Epidermal melanocyte (primary cell): ENCODE measurements around the gene SUCNR1.
A peak's percentile ranks its signal among the peaks of the same experiment; 100 is the strongest.
"Not testable (repeated sequence)": the region's sequence is repeated elsewhere in the genome, so short reads cannot be mapped to it uniquely, and the experiment has no call there.

ENCODE experiments used
- DNase-seq: peaks from one replicate; pipeline ENCODE4 v3.0.0; 2011; ENCODE audit warnings: low spot score; ENCODE audit not compliant: insufficient read length

SUCNR1 gene

DNA sequence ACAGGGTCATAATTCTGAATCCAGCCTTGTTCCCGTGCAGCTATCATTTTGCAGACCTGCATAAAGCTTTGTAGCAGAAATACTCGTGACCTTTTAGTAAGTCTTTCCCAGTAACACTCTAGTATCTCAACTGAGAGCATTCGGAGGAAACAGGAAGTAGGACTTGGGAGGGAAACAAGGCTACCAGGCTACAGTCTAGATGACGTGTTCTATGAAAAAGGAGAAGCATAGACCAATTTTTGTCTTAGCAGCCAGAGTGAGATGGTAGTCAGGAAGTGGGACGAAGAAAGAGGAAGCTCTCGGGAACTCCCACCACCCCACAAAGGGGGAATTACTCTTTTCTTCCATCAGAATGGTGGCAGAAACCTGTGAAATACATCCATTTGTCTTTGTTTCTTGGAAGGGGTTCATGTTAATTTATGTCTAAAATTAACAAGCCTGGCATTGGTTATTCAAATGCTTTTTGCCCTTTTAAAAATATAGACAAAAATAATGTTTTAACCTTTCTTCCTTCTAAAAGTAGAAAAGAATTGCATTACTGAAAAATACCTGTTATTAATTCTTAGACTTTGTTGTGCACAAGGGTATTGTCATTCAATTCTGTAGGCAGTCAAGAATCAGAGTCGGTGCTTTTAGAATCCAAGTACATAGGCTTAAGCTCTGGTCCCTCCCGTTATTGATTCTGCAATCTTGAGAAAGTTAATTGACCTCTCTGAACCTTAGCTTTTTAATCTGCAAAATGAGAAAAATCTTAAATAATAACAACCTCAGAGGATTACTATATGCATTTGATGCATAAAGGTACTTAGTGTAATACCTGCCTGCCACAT, 1.6 kb upstream of the SUCNR1 start:
- peak; percentile 20 for DNase-seq

DNA sequence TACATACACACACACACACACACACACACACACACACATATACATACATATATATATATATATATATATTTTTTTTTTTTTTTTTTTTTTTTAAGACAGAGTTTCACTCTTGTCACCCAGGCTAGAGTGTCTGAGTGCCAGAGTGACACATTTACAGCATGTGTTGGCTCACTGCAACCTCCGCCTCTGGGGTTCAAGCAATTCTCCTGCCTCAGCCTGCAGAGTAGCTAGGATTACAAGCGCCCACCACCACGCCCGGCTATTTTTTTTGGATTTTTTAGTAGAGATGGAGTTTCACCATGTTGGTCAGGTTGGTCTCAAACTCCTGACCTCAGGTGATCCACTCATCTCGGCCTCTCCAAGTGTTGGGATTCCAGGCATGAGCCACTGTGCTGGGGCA, 636 bp downstream of the SUCNR1 start:
- DNase-seq = not testable (repeated sequence)

DNA sequence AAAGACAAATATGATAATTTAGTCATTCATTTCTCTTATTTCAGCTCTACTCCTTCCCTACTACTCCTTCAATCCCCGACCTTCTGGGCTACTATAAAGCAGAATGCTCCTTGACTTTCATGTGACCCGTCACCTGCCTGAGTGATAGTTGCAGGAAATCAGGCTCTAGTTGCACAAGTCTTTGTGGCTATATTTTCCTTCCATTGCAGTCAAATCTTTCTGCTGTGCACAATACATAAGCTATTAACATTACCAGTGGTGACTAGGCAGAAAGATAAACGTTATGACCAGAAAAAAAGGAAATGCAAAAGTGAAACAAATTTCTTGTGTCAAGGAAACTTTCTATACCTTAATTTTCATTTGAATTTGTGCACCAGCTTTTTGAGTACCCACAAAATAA, 2.3 kb downstream of the SUCNR1 start:
- DNase-seq = no peak

DNA sequence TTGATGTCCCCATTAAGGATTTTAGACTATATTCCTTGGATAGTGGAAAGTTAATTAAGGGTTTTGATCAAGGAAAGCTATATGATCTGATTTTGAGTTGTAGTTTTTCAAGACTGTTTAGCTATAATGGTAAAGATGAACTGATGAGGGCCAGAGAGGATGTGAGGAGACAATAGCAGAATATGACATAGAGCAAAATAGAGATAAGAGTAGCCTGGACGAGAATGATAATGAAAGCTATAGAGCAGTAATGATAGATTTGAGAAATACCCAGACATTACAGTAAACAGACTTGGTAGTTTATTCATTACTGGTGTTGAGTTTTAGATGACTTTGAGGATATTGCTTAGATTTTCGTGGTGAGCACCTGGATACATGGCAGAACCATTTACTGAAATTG, 3.8 kb downstream of the SUCNR1 start:
- no peak for DNase-seq

DNA sequence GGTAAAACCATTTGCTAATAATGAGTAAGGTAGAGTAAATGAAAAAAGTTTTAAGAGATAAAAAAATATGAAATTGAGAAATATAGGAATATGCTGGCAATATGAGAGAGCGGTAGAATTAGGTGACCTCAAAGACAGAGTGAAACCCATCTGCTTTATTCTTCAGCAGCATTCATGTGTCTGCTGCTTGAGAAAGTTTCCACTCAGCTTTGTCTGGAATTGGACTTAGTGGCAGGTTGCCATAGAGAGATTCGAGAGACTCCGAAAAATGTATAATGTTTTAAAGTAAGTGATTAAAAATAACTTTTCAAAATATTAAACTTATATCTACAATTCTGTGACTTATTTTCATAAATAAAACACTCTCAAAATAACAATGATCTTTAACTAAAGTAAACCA, 5.0 kb downstream of the SUCNR1 start:
- DNase-seq = no peak

DNA sequence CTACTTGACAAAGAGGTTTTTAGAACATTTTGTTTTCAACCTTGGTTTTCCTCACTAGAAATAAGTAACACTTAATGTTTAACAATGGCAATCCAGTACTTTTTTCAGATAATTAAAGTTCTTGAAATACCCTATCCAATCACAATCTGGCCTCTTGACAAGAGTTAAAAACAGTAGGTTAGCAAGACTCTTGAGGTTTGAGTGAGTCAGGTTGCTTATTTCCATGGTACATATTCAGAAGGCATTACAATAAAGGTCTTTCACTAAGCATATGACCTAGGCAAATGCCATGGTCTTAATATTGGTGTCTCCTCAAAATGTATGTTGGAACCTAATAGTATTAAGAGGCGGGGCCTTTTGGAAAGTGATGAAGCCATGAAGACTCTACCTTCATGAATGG, 5.6 kb downstream of the SUCNR1 start:
- DNase-seq = no peak

DNA sequence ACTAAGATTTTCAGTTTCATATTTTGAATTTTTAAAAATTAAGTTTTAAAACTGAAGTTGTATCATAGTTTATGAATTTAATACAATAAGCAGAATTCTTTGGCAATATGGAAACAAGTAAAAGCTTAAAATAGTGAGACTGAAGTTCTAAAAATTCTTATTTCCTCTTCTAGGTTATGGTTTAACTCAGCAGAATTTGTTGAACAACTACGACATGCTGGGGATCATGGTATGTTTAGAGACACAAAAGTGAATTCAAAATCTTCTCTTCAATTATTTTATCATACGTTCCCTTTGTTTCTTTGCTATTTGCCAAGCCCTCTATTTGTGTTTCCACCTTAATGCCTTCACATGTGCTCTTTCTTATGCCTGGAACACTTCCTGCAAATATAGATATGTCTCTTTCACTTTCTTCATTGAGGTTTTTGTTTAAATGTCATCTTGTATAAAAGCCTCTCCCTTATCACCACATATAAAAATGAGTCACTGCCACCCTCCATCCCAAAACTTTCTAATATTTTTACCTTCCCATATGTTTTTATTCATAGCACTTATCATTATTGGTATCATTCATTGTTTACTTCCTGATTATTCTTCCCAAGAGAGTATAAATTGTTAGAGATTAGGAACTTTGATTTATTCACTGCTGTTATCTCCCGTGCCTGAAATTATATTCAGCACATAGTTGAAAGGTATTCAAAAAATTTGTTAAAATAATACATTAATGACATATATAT, 6.4 kb downstream of the SUCNR1 start:
- no peak for DNase-seq

DNA sequence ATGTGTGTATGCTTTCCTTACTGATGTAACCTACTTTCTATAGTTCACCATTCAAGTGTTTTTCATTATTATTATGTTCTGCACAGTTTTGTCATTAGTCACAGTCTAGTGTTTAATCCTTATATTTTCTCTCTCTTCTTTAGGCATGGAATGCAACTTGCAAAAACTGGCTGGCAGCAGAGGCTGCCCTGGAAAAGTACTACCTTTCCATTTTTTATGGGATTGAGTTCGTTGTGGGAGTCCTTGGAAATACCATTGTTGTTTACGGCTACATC, 6.9 kb downstream of the SUCNR1 start:
- no peak for DNase-seq

DNA sequence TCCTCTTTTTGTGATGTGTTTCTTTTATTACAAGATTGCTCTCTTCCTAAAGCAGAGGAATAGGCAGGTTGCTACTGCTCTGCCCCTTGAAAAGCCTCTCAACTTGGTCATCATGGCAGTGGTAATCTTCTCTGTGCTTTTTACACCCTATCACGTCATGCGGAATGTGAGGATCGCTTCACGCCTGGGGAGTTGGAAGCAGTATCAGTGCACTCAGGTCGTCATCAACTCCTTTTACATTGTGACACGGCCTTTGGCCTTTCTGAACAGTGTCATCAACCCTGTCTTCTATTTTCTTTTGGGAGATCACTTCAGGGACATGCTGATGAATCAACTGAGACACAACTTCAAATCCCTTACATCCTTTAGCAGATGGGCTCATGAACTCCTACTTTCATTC, 7.7 kb downstream of the SUCNR1 start:
- DNase-seq = no peak

DNA sequence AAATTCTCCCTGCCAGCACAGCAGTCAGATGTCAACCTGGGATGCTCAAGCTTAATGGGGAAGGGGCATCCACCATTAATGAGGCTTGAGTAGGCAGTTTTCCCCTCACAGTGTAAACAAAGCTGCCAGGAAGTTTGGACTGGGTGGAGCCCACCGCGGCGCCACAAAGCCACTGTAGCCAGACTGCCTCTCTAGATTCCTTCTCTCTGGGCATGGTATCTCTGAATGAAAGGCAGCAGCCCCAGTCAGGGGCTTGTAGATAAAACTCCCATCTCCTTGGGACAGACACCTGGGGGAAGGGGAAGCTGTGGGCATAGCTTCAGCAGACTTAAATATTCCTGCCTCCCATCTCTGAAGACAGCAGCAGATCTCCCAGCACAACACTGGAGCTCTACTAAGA, 12.0 kb downstream of the SUCNR1 start:
- DNase-seq = not testable (repeated sequence)

DNA sequence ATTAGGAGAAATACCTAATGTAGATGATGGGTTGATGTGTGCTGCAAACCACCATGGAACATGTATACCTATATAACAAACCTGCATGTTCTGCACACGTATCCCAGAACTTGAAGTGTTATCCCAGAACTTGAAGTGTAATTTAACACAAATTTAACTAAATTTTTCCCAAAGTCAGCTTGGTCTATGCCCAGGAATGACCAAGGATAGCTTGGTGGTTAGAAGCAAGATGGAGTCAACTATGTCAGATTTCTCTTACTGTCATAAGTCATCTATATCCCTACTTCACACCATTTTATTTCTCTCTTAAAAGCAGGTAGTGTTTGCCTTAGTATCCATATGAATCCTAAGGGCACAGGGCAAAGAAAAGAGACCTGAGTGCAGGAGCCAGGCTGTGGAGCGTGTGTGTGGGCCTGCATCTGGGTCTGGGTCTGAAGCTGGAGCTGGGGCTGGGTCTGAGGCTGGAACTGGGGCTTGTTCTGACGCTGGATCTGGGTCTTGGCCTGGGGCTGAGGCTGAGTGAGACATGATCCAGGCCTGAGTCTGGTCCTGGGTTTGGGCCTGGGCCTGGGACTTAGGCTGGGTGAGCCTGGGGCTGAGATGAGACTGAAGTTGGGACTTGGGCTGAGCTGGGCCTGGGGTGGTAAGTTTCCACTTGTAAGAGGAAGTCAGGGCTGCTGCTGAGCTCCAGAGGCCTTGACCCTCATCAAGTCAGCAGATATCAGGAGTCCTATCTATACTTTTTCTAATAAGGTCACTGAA, 14.2 kb downstream of the SUCNR1 start:
- DNase-seq = not testable (repeated sequence)

DNA sequence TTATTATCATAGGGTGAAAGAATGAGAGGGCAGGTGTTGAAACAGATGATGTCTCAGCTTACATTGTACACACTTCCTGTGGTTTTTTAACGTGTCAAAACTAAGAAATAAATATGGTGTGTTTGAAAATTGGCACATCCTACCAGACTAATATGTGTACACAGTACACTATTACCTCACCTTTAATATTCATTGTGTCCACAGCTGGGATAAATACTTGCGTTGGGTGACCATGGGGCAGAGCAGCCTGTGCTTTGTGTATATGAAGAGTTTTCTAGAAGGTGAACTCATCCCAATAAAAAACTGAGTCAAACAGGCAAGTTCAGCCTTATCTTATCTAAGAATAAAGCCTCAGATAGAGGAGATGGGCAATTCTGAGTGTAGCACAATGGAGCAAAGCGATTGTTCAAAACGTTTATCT, 17.3 kb downstream of the SUCNR1 start:
- no peak for DNase-seq

DNA sequence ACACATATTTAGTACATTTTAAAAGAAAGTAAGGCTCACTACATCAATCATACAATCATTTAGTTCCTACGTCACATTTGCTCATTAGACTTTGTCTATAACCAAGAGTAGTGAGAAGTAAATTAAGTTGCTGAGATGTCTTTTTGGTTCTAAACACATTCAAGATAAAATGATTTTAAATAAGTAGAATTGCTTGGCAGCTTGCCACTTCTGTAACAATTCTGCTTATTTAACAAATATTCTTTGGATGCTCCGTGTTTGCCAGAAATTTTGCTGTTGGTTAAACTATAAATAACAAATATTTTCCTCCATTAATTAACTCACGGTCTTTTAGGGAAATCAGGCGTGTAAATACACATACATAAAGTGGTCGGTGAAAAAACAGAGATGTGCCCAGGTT, 18.3 kb downstream of the SUCNR1 start:
- DNase-seq = no peak

DNA sequence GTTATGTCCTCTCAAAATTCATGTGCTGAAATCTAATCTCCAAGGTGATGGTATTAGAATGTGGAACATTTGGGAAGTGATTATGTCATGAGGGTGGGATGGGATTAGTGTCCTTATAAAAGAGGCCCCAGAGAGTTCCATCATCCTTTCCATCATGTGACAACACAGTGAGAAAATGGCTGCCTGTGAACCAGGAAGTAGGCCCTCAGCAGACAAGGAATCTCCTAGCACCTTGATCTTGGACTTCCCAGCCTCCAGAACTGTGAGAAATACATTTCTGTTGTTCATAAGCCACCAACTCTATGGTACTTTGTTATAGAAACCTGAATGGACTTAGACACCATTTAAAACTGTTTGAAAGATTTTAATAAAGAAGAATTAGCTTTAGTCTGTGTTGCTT, 20.8 kb downstream of the SUCNR1 start:
- no peak for DNase-seq

DNA sequence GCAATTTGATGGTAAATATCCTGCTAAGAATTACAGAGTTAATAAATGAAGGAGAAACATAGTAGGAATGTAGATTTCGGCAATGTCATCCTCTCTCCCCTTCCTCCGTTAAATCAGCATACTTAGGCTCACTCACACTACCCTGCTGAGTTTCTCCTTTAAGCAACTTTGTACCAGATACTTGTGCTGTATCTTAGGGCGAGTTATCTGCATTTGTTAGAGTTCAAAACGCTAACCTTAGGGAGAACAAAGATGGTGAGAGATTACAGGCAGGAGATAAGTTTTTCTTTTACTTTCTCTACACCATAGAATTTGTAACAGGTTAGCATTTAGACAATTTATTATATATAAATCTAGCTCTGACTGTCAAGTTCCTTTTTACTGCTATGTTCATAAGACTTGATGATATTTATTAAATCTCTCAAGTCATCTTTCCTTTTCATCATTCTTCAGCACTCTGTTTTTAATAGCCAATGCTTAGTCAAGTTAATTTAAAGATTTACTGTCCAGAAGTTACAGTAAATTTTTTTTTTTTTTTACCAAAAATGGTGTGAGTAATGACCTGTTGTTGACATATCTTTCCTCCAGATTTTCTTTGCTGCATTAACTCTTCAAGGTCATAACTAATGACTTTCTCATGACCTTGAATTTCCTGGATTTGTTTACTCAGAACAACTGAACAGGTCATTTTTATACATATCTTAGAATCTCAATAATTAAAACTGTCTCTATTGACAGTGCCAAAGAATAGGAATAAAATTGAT, 22.2 kb downstream of the SUCNR1 start:
- DNase-seq = no peak

DNA sequence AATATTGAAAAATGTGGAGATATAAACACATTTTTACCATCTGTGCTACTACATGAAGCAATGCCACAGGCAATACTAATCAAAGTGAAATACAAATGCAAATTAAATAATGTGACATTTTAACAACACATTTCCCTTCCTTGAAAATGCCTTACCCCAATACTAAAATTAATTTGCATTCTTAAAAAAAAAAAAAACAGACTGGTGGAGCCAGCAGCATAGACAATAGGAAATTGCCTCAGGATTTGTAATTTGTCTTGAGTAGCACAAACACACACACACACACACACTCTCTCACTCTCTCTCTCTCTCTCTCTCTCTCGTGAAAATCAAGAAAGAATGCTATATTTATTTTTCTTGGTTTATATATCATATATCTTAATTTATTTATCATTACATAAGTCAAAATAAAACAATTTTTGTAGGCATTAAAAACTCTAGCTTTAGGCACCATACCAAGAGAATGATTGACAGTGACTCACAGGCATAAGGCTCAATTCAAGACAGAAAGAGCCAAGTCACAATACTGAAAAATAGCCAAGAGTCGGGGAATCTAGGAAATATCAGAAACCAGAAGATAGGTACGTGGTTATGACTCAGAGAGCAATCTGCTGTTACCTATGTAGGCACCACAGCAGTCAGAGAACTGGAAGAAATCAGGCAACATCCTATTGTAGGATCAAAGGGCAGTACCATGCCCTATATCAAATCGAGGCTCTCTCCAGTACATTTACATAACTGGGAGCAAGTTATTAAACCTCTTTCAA, 23.0 kb downstream of the SUCNR1 start:
- no peak for DNase-seq

DNA sequence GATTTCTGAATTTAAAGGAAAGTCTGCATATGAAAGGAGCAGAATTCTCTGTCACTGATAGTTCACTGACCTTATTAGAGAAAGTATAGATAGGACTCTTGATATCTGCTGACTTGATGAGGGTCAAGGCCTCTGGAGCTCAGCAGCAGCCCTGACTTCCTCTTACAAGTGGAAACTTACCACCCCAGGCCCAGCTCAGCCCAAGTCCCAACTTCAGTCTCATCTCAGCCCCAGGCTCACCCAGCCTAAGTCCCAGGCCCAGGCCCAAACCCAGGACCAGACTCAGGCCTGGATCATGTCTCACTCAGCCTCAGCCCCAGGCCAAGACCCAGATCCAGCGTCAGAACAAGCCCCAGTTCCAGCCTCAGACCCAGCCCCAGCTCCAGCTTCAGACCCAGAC, 24.7 kb downstream of the SUCNR1 start:
- DNase-seq = not testable (repeated sequence)

DNA sequence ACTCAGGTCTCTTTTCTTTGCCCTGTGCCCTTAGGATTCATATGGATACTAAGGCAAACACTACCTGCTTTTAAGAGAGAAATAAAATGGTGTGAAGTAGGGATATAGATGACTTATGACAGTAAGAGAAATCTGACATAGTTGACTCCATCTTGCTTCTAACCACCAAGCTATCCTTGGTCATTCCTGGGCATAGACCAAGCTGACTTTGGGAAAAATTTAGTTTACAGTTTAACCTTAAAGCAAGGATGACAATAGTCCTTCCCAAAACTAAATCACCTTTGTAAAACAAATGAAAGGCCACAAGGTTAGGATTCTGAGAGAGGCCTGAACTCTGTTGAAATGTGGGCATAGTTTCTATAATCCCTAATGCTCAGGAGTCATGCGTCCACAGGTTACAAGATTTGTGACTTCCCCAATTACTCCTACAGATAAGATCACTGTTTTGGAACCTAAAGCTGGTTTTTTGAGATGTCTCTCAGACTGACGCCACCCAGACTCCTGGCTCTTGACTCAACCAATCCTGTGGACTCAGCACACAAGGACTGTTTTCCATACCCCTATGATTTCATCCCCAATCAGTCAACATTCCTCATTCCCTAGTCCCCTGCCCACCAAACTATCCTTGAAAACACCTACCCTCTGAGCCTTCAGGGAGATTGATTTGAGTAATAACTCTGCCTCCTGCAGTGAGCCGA, 25.3 kb downstream of the SUCNR1 start:
- DNase-seq = not testable (repeated sequence)

DNA sequence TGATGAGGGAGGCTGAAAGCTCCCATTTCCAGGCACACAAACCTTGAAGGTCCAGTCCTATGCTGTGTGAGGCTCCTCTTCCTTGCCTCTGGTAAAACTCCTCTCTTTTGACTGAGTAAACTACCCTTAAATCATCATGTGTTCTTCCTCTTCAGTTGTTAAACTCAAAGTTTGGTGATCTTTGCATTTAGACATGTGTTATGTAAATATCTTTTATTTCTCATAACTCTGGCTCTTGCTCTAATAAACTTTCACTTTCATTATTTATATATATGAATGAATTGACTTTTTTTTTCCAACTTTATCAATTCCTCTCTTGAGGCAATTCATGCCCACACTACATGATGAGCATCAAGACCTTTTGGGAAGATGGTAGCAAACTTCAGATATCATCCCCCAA, 26.6 kb downstream of the SUCNR1 start:
- no peak for DNase-seq

DNA sequence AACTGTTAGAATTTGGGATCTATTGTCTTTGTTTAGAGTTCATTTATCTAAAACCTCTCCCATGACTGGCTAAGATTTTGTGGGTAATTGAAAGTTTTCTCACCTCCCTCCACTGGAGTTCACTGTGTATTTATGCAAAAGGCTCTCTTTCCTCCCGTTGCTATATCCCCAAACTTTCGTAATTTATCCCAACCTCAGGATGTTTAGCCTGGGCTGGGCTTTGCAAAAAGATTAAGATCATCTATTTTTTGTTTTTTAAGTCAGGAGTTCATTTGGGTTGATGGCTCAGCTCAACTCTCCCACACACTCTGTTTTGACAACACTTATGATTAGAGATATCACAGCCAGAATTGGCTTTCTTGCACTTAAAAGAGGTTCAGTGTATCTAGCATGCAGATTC, 27.0 kb downstream of the SUCNR1 start:
- DNase-seq = no peak
